MM.1S (cell line): ENCODE data around the gene MRPS2.

Experiments
- DNase-seq: peaks from one replicate; pipeline ENCODE4 v3.0.0-alpha.2; 2015
- H2AFZ ChIP-seq: fragments of 300-600 bp; sonication (generic); 2 replicates; pipeline ENCODE4 v1.6.0; 2016; ENCODE audit warnings: antibody characterized with exemption, low read length
- H3F3A ChIP-seq: fragments of 300-600 bp; sonication (generic); 2 replicates; pipeline ENCODE4 v1.6.1; 2016; ENCODE audit warnings: mild to moderate bottlenecking, antibody characterized with exemption, low read length, moderate library complexity, mixed read lengths; ENCODE audit not compliant: insufficient read depth
- H3K27ac ChIP-seq: fragments of 300-600 bp; sonication (generic); 2 replicates; pipeline ENCODE4 v1.5.1; 2016; ENCODE audit warnings: mild to moderate bottlenecking, low read length
- H3K27me3 ChIP-seq: fragments of 300-600 bp; sonication (generic); replicated peaks from 2 replicates; pipeline ENCODE4 v1.6.0; 2016; ENCODE audit warnings: low read length; ENCODE audit not compliant: insufficient read depth
- H3K36me3 ChIP-seq: fragments of 300-600 bp; sonication (generic); replicated peaks from 2 replicates; pipeline ENCODE4 v1.6.1; 2016; ENCODE audit warnings: mild to moderate bottlenecking, low read length, mixed read lengths; ENCODE audit not compliant: insufficient read depth
- H3K4me1 ChIP-seq: fragments of 300-600 bp; sonication (generic); 2 replicates; pipeline ENCODE4 v1.6.1; 2016; ENCODE audit warnings: low read length, mixed read lengths
- H3K4me2 ChIP-seq: fragments of 300-600 bp; sonication (generic); 2 replicates; pipeline ENCODE4 v1.6.0; 2016; ENCODE audit warnings: low read depth, low read length
- H3K4me3 ChIP-seq: fragments of 300-600 bp; sonication (generic); 2 replicates; pipeline ENCODE4 v1.5.1; 2016; ENCODE audit warnings: low read length, mixed read lengths
- H3K79me2 ChIP-seq: fragments of 300-600 bp; sonication (generic); 2 replicates; pipeline ENCODE4 v1.6.1; 2016; ENCODE audit warnings: mixed run types, low read length, mixed read lengths
- H3K9ac ChIP-seq: fragments of 300-600 bp; sonication (generic); 2 replicates; pipeline ENCODE4 v1.6.1; 2016; ENCODE audit warnings: low read length, mixed read lengths
- H3K9me2 ChIP-seq: fragments of 300-600 bp; sonication (generic); replicated peaks from 2 replicates; pipeline ENCODE4 v1.6.1; 2016; ENCODE audit warnings: mild to moderate bottlenecking, low read length, mixed read lengths; ENCODE audit not compliant: insufficient read depth
- H3K9me3 ChIP-seq: fragments of 300-600 bp; sonication (generic); replicated peaks from 2 replicates; pipeline ENCODE4 v1.6.1; 2016; ENCODE audit warnings: mild to moderate bottlenecking, low read length, mixed read lengths; ENCODE audit not compliant: insufficient read depth
- H4K20me1 ChIP-seq: fragments of 300-600 bp; sonication (generic); 2 replicates; pipeline ENCODE4 v1.6.1; 2016; ENCODE audit warnings: mild to moderate bottlenecking, low read length, moderate library complexity, mixed read lengths; ENCODE audit not compliant: insufficient read depth
- CTCF ChIP-seq: fragments of 300-600 bp; sonication (generic); IDR thresholded peaks from 2 replicates; pipeline ENCODE4 v1.5.1; 2016; ENCODE audit warnings: antibody characterized with exemption, low read length, mixed read lengths
- EZH2 ChIP-seq: fragments of 300-600 bp; sonication (generic); optimal IDR thresholded peaks from 2 replicates; pipeline ENCODE3; 2017; ENCODE audit warnings: low read depth, mild to moderate bottlenecking, antibody characterized with exemption, low read length, mixed read lengths
- EZH2phosphoT487 ChIP-seq: fragments of 300-600 bp; sonication (generic); IDR thresholded peaks from 2 replicates; pipeline ENCODE4 v1.6.1; 2018; ENCODE audit warnings: antibody characterized with exemption, low read length

The MRPS2 gene

GRCh38 chr9:135499326-135500070, 984 bp upstream of the MRPS2 start:
- no peak for TF ChIP-seq EZH2
- no peak for TF ChIP-seq EZH2phosphoT487
- TF ChIP-seq CTCF = no peak
- Histone ChIP-seq H3K36me3 (peaks cover 3% of the 10 kb centered on the region; the same call in 1 of the 2 replicates), H3K9me2 (no peaks in the 10 kb centered on the region), H3K9ac (peak overlapping the region; percentile 89; the same call in 1 of the 2 replicates), H4K20me1 (no peaks in the 10 kb centered on the region; the same call in 1 of the 2 replicates), H3K4me2 (peak overlapping the region; percentile 97), H3K4me1 (peaks cover 10% of the 10 kb centered on the region), H3K27ac (no peak overlapping the region), H3K4me3 (peak overlapping the region; percentile 90), H3K27me3 (peaks cover 50% of the 10 kb centered on the region), H3K79me2 (peaks cover 33% of the 10 kb centered on the region), H3F3A (no peaks in the 10 kb centered on the region), H2AFZ (peak overlapping the region; percentile 90), H3K9me3 (no peaks in the 10 kb centered on the region)
- DNase-seq = peak; percentile 82

- Histone ChIP-seq H2AFZ (peak overlapping the region; percentile 90), H3K4me2 (peak overlapping the region; percentile 97)
- TF ChIP-seq EZH2phosphoT487 (no peak), EZH2 (no peak), CTCF (no peak)
These were observed 384 bp upstream of the MRPS2 start for GRCh38 chr9:135500071-135500524.

GRCh38 chr9:135501261-135502167, 1.0 kb downstream of the MRPS2 start:
- Histone ChIP-seq H3K27me3 (peaks cover 29% of the 10 kb centered on the region), H3F3A (no peaks in the 10 kb centered on the region), H3K79me2 (peaks cover 33% of the 10 kb centered on the region), H3K9me3 (no peaks in the 10 kb centered on the region), H3K4me1 (peaks cover 10% of the 10 kb centered on the region), H4K20me1 (no peaks in the 10 kb centered on the region; the same call in 1 of the 2 replicates), H3K36me3 (peaks cover 3% of the 10 kb centered on the region; the same call in 1 of the 2 replicates), H3K9ac (peak overlapping the region; percentile 89), H3K4me3 (peak overlapping the region; percentile 90), H3K9me2 (no peaks in the 10 kb centered on the region), H2AFZ (peak overlapping the region; percentile 90), H3K4me2 (peak overlapping the region; percentile 97), H3K27ac (peak overlapping the region; percentile 57; the same call in 1 of the 2 replicates)
- no peak for TF ChIP-seq CTCF
- no peak for TF ChIP-seq EZH2phosphoT487
- TF ChIP-seq EZH2 = no peak
- DNase-seq = no peak

More at GRCh38 chr9:135500071-135500524, 384 bp upstream of the MRPS2 start:
- no peaks in the 10 kb centered on the region for H3K9me2 ChIP-seq
- peaks cover 33% of the 10 kb centered on the region for H3K79me2 ChIP-seq
- peak overlapping the region; percentile 90 for H3K4me3 ChIP-seq
- H3K9me3 ChIP-seq = no peaks in the 10 kb centered on the region
- H3K27me3 ChIP-seq = peaks cover 44% of the 10 kb centered on the region
- H3K36me3 ChIP-seq = peaks cover 3% of the 10 kb centered on the region; the same call in 1 of the 2 replicates
- DNase-seq = no peak
- H4K20me1 ChIP-seq = no peaks in the 10 kb centered on the region; the same call in 1 of the 2 replicates
- H3K4me1 ChIP-seq = peaks cover 10% of the 10 kb centered on the region
- no peaks in the 10 kb centered on the region for H3F3A ChIP-seq
- H3K9ac ChIP-seq = peak overlapping the region; percentile 89; the same call in 1 of the 2 replicates
- no peak overlapping the region for H3K27ac ChIP-seq
